Osteoblast (primary cell): ENCODE results near the gene SPTBN2. TPM values are rescaled to one million over a fixed set of nuclear protein-coding genes. Genes with fewer than 3 reads are reported as not detected.

Experiments
- DNase-seq: peaks from one replicate; pipeline ENCODE4 v3.0.0; 2011; ENCODE audit warnings: low spot score, mixed read lengths; ENCODE audit not compliant: insufficient read length; ENCODE audit errors: missing footprints
- H2AFZ ChIP-seq: 2 replicates; pipeline ENCODE4 v1.6.0; 2011; ENCODE audit warnings: mild to moderate bottlenecking, low read length
- H3K27ac ChIP-seq: 2 replicates; pipeline ENCODE4 v1.5.1; 2011; ENCODE audit warnings: mild to moderate bottlenecking, low read depth, low read length, moderate library complexity
- H3K27me3 ChIP-seq: 2 replicates; pipeline ENCODE4 v1.6.0; 2012; ENCODE audit warnings: mild to moderate bottlenecking, control low read depth, inconsistent platforms, low read length, moderate library complexity; ENCODE audit not compliant: insufficient read depth
- H3K36me3 ChIP-seq: 2 replicates; pipeline ENCODE4 v1.5.1; 2011; ENCODE audit warnings: mild to moderate bottlenecking, low read length, control low read depth, moderate library complexity; ENCODE audit not compliant: insufficient read depth
- H3K4me1 ChIP-seq: 2 replicates; pipeline ENCODE4 v1.5.1; 2011; ENCODE audit warnings: mild to moderate bottlenecking, low read length, control low read depth, moderate library complexity; ENCODE audit not compliant: insufficient read depth
- H3K4me2 ChIP-seq: 2 replicates; pipeline ENCODE4 v1.6.0; 2011; ENCODE audit warnings: mild to moderate bottlenecking, low read length; ENCODE audit not compliant: insufficient read depth
- H3K4me3 ChIP-seq: fragments of 200-600 bp; sonication (generic); 3 replicates; pipeline ENCODE4 v1.5.1; 2012; ENCODE audit warnings: mild to moderate bottlenecking, low read length, inconsistent platforms; ENCODE audit not compliant: insufficient read depth
- H3K79me2 ChIP-seq: 2 replicates; pipeline ENCODE4 v1.6.0; 2012; ENCODE audit warnings: mild to moderate bottlenecking, low read length, control low read depth, inconsistent platforms; ENCODE audit not compliant: insufficient read depth
- H3K9me3 ChIP-seq: 2 replicates; pipeline ENCODE4 v1.5.1; 2011; ENCODE audit warnings: low read depth, low read length, control low read depth
- H4K20me1 ChIP-seq: 2 replicates; pipeline ENCODE4 v1.6.0; 2012; ENCODE audit warnings: mild to moderate bottlenecking, low read length, control low read depth; ENCODE audit not compliant: insufficient read depth
- CTCF ChIP-seq: IDR thresholded peaks from 2 replicates; pipeline ENCODE4 v1.5.1; 2011; ENCODE audit warnings: mild to moderate bottlenecking, low read depth, low read length, moderate library complexity; ENCODE audit errors: extremely low read depth
- total RNA-seq: library from RNA; depleted of rRNA; stranded (reverse); fragments of >200 nt; gene quantifications from 2 replicates; pipeline ENCODE4 v1.2.3, GENCODE V29; 2012

The SPTBN2 gene
- total RNA-seq, 1 donor = 2.2 TPM

- DNase-seq = no peak
- H3K4me2 ChIP-seq = no peak overlapping the region
- no peak overlapping the region for H3K27ac ChIP-seq
- no peak overlapping the region for H3K4me3 ChIP-seq
- H3K36me3 ChIP-seq = peaks cover 4% of the 10 kb centered on the region
- H3K27me3 ChIP-seq = no peaks in the 10 kb centered on the region
- H3K4me1 ChIP-seq = peaks cover 14% of the 10 kb centered on the region
- TF ChIP-seq CTCF = no peak
- no peak overlapping the region for H2AFZ ChIP-seq
- no peaks in the 10 kb centered on the region for H4K20me1 ChIP-seq
- no peaks in the 10 kb centered on the region for H3K9me3 ChIP-seq
- no peaks in the 10 kb centered on the region for H3K79me2 ChIP-seq
Measured at GRCh38 chr11:66766681-66767080, 37.7 kb upstream of the SPTBN2 start.

- Histone ChIP-seq H4K20me1 (no peaks in the 10 kb centered on the region), H3K36me3 (peaks cover 4% of the 10 kb centered on the region), H3K4me2 (no peak overlapping the region), H2AFZ (no peak overlapping the region), H3K9me3 (no peaks in the 10 kb centered on the region), H3K4me1 (no peaks in the 10 kb centered on the region), H3K79me2 (no peaks in the 10 kb centered on the region), H3K4me3 (no peak overlapping the region), H3K27me3 (no peaks in the 10 kb centered on the region), H3K27ac (no peak overlapping the region)
- no peak for TF ChIP-seq CTCF
- DNase-seq = no peak
Measured at GRCh38 chr11:66762088-66762487, 33.1 kb upstream of the SPTBN2 start.

GRCh38 chr11:66752148-66752547, 23.1 kb upstream of the SPTBN2 start:
- no peak for DNase-seq
- Histone ChIP-seq H3K4me3 (no peak overlapping the region), H2AFZ (no peak overlapping the region), H3K27ac (no peak overlapping the region), H3K79me2 (peaks cover 5% of the 10 kb centered on the region), H3K27me3 (no peaks in the 10 kb centered on the region), H3K4me2 (no peak overlapping the region), H3K4me1 (no peaks in the 10 kb centered on the region), H3K9me3 (no peaks in the 10 kb centered on the region), H3K36me3 (no peaks in the 10 kb centered on the region), H4K20me1 (peaks cover 6% of the 10 kb centered on the region)
- TF ChIP-seq CTCF = no peak

- H3K4me2 ChIP-seq = no peak overlapping the region
- peaks cover 6% of the 10 kb centered on the region for H4K20me1 ChIP-seq
- H2AFZ ChIP-seq = no peak overlapping the region
- no peaks in the 10 kb centered on the region for H3K9me3 ChIP-seq
- H3K79me2 ChIP-seq = peaks cover 8% of the 10 kb centered on the region
- no peak overlapping the region for H3K4me3 ChIP-seq
- H3K27ac ChIP-seq = no peak overlapping the region
- DNase-seq = no peak
- no peaks in the 10 kb centered on the region for H3K27me3 ChIP-seq
- no peak for TF ChIP-seq CTCF
- no peaks in the 10 kb centered on the region for H3K36me3 ChIP-seq
- no peaks in the 10 kb centered on the region for H3K4me1 ChIP-seq
Measured at GRCh38 chr11:66749091-66749490, 20.1 kb upstream of the SPTBN2 start.
